EH (cell line): ENCODE measurements around the gene GLT8D2.

ENCODE experiments used
- DNase-seq: peaks from one replicate; pipeline ENCODE4 v3.0.0-alpha.2; 2015; ENCODE audit warnings: low read depth

GLT8D2 gene

DNA sequence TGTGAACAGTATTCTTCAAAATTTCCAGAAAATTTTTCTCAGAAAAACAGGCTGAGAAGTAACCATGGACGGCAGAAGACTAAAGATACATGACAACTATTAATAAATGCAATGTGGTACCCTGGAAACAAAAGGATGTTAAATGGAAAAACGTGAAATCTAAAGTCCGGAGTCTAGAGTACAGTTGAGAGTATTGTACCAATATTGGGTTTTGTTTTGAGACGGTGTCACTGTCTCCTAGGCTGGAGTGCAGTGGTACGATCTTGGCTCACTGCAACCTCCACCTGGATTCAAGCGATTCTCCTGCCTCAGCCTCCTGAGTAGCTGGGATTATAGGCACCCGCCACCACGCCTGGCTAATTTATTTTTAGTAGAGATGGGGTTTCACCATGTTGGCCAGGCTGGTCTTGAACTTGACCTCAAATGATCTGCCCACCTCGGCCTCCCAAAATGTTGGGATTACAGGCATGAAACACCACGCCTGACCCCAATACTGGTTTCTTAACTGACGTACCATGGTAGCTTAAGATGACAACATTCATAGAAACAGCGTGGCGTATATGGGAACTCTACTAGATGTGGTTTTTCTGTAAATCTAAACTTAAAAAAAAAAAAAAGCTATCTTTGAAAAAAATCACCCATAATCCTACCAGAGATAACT, 101.1 kb downstream of the GLT8D2 start:
- DNase-seq, result no peak

DNA sequence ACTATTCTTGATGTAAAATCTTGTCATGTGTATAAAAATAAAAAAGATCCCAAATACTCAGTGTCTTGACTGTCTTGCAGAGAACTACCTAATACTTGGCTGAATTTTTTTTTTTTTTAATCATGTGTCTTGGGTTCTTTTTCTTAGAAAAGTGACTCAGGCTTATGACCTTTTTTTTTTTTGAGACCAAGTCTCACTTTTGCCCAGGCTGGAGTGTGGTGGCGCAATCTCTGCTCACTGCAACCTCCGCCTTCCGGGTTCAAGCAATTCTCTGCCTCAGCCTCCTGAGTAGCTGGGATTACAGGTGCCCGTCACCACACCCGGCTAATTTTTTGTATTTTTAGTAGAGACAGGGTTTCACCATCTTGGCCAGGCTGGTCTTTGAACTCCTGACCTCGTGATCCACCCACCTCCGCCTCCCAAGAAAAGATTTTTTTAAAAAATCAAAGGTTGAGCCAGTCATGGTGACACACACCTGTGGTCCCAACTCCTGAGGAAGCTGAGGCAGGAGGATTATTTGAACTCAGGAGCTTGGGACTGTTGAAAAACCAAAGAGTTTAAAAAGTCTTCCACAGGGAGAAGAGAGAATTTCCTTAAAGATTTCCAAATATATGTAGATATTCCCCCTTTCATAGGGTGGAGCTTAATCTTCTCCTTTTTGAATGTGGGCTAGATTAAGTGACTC, 102.0 kb downstream of the GLT8D2 start:
- no peak for DNase-seq

DNA sequence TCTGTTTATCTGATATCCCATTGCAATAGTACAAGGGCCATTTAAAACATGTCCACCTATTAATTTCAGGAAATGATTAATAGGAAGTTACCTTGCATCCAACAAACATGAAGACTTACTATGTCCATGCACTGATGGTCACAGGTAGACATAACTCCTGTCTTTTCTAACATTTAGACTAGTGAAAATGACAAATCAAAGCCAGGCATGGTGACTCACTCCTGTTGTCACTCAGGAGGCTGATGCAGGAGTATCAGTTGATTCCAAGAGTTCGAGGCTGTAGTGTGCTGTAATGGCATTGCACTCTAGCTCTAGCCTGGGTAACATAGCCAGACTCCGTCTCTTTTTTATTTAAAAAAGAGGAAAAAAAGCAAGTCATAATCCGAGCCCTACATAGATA, 105.0 kb downstream of the GLT8D2 start:
- no peak for DNase-seq
